Subcutaneous adipose tissue (tissue), 4 donors: ENCODE data around the gene CAPZA2. TPM values are rescaled to one million over a fixed set of nuclear protein-coding genes. Genes with fewer than 3 reads are reported as not detected.

ENCODE experiments used
- total RNA-seq, 4 donors: library from RNA; depleted of rRNA; stranded (reverse); fragments of >200 nt; gene quantifications; one replicate each; pipeline ENCODE4 v1.1.0, GENCODE V29; 2016
- TF ChIP-seq, protein P1 (sequence below): fragments of 450-650 bp; IDR thresholded peaks from one replicate; pipeline ENCODE4 v1.5.1; 2016; ENCODE audit warnings: low read depth, mild to moderate bottlenecking, control low read depth, antibody characterized with exemption, moderate library complexity

CAPZA2 gene
- total RNA-seq, 4 donors from 2014 or later, result 106 to 209 (median 156) TPM

DNA sequence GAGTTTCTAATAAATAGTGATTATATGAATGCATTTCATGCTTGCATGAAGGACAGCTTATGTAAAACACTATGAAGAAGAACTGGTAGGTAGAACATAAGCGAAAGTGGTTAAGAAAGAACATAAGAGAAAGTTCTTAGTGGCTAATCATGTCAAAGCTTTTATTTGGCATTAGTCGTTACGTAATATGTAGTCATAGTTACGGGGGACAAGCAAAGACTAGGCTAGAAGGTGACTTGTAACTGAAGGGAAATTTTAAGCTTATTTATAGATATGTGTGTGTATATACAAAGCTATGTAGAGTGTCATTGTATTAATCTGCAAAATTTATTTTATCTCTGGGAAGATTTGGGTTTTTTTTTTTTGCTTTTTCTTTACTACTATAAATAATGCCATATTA, 36.9 kb downstream of the CAPZA2 start:
- TF ChIP-seq, protein P1, sequence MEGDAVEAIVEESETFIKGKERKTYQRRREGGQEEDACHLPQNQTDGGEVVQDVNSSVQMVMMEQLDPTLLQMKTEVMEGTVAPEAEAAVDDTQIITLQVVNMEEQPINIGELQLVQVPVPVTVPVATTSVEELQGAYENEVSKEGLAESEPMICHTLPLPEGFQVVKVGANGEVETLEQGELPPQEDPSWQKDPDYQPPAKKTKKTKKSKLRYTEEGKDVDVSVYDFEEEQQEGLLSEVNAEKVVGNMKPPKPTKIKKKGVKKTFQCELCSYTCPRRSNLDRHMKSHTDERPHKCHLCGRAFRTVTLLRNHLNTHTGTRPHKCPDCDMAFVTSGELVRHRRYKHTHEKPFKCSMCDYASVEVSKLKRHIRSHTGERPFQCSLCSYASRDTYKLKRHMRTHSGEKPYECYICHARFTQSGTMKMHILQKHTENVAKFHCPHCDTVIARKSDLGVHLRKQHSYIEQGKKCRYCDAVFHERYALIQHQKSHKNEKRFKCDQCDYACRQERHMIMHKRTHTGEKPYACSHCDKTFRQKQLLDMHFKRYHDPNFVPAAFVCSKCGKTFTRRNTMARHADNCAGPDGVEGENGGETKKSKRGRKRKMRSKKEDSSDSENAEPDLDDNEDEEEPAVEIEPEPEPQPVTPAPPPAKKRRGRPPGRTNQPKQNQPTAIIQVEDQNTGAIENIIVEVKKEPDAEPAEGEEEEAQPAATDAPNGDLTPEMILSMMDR, result no peak

DNA sequence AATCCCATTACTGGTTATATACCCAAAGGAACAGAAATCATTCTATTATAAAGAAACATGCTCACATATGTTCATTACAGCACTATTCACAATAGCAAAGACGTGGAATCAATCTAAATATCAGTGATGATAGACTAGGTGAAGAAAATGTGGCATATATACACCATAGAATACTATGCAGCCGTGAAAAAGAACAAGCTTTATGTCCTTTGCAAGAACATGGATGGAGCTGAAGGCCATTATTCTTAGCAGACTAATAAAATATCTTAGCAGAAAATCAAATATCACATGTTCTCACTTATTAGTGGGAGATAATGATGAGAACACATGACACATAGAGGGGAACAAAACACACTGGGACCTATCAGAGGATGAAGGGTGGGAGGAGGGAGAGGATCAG, 38.8 kb downstream of the CAPZA2 start:
- TF ChIP-seq, protein P1, result no peak

DNA sequence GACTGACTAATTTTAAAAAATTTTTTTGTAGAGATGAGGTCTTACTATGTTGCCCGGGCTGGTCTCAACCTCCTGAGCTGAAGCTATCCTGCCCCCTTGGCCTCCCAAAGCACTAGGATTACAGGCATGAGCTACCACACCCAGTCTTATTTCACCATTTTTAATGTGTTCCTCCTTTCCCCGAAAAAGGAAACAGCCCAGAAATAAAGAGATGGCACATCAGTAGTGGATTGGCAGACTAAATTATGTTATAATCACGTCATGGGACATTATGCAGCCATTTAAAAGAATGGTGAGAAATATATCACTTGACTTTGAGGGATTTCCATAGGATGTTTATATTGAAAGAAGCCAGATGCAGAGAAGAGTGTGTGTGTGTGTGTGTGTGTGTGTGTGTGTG, 40.5 kb downstream of the CAPZA2 start:
- TF ChIP-seq, protein P1, result no peak

DNA sequence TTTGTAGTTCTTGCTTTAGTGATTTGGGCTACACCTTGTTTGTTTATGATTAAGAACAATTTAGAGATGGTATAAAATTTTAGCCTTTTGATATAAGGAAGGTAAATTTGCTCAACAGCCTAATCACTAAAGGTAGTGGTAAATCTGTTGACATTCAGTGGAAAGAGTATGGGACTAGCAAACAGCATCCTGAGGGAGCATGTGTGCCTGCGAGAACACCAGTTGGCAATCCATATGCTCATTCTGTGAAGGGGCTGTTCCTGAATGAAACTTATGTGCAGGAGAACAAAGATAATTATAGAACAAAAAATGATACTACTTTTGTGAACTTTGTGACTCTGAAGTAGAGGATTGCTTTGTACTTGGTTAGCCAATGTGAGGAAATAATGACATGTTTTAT, 44.0 kb downstream of the CAPZA2 start:
- TF ChIP-seq, protein P1, result no peak

DNA sequence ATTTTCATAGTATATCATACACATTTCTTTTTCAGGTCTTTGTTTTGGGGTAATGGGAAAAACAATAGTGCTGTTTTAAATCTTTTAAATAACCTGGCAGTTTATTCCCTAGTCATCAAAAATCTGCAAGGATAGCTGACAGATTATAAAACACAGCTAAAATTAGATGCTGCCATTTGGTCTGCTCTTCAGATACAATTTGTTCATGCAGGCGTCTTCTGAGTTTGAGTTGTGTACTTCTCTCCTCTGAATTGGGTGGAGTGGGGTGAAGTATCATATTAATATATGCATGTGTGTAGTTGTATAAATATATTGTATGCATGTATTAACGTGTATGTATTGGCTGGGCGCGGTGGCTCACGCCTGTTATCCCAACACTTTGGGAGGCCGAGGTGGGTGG, 48.0 kb downstream of the CAPZA2 start:
- TF ChIP-seq, protein P1, result no peak

DNA sequence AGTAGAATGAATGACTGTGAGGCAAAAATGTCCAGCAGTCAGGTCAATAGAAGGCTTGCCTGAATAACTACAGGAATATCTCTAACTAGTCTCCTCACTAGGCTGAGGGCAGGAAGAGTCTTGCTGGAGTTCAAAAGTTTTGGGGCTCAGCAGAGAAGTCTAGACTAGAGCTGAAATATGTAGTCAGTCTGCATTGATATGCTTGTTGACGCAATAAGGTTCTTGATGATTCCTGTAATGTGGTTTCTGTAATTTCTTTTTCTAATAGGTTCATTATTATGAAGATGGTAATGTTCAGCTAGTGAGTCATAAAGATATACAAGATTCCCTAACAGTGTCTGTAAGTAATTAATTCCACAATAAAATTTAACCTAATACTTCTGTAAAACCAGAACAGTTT, 49.4 kb downstream of the CAPZA2 start:
- TF ChIP-seq, protein P1, result no peak

DNA sequence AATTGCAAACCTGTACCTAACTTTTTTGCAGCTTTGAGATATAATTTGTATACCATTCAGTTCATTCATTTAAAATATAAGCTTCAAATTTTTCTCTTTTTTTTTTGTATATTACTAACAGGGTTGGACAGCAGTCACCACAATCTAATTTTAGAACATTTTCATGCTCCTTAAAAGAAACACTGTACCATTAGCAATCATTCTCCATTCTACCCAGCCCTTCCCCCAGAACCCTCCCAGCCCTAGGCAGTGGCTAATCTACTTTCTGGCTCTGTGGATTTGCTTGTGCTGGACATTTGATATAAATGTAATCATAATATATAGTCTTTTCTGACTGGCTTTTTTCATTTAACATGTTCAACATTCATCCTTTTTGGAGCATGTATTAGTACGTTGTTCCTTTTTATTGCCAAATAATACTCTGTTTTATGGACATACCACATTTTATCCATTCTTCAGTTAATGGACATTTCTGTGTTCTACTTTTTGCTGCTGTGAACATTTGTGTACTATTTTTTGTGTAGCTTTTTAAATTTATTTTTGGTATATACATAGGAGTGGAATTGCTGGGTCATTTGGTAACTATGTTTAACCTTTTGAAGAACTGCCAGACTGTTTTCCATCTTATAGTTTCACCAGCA, 50.0 kb downstream of the CAPZA2 start:
- TF ChIP-seq, protein P1, result no peak
